Progenitor cell of endocrine pancreas (in vitro differentiated cells): ENCODE data around the gene RASIP1. TPM values are rescaled to one million over a fixed set of nuclear protein-coding genes. Genes with fewer than 3 reads are reported as not detected.

Experiments
- DNase-seq: peaks from one replicate; pipeline ENCODE4 v3.0.0; 2021; ENCODE audit warnings: low spot score; ENCODE audit not compliant: unreplicated experiment
- H3K27ac Mint-ChIP-seq: 2 replicates; pipeline ENCODE4 v1.8.0; 2021; ENCODE audit warnings: mild to moderate bottlenecking, moderate library complexity, mixed read lengths
- H3K27me3 Mint-ChIP-seq: 2 replicates; pipeline ENCODE4 v1.8.0; 2021; ENCODE audit warnings: mixed read lengths
- H3K36me3 Mint-ChIP-seq: 2 replicates; pipeline ENCODE4 v1.8.0; 2022; ENCODE audit warnings: mixed read lengths; ENCODE audit not compliant: insufficient read depth
- H3K4me1 Mint-ChIP-seq: 2 replicates; pipeline ENCODE4 v1.8.0; 2021; ENCODE audit warnings: low read depth, mixed read lengths
- H3K4me3 Mint-ChIP-seq: 2 replicates; pipeline ENCODE4 v1.8.0; 2021; ENCODE audit warnings: low read depth, mild to moderate bottlenecking, moderate library complexity, mixed read lengths
- H3K9me3 Mint-ChIP-seq: 2 replicates; pipeline ENCODE4 v1.8.0; 2021; ENCODE audit warnings: low read depth, mixed read lengths
- CTCF ChIP-seq: fragments of 200-600 bp; sonication (generic); IDR thresholded peaks from one replicate; pipeline ENCODE4 v1.5.0; 2021; ENCODE audit warnings: antibody characterized with exemption, mild to moderate bottlenecking; ENCODE audit not compliant: unreplicated experiment
- total RNA-seq: library from RNA; stranded (reverse); gene quantifications from 2 replicates; pipeline ENCODE4 v1.2.1, GENCODE V29; 2021

RASIP1 gene
- total RNA-seq, 1 donor from 2014 or later: 2.4 TPM

DNA sequence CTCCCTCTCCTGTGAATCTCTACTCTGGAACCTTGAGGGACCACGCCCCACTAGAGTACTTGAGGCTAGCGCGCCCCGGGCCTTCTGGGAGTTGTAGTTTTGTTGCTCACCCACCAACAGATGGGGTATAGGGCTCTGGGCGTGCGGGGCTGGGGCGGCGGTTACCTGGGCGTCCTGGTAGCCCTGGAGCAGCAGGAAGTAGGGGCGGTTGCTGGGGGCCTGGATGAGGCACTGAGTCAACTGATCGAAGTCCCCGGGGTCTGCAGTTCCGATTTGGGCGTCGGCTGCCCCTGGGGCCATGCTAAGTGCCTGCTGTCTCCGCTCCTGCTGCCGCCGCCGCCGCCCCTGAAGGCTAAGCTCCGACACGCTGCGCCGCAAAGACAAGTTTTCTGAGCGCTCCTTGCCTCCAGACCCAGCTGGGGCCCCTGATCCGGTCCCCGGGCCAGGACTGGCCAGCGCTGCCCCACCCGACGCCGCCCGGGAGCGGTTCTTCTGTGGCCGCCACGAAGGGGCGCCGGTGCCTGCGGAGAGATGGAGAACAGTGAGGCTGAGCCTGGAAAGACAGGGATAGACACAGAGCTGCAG is 5.3 kb downstream of the RASIP1 start:
- no peak for DNase-seq
- H3K36me3 Mint-ChIP-seq: peaks cover 4% of the 10 kb centered on the region
- peaks cover 6% of the 10 kb centered on the region for H3K4me1 Mint-ChIP-seq
- no peaks in the 10 kb centered on the region for H3K9me3 Mint-ChIP-seq
- H3K27ac Mint-ChIP-seq: peak overlapping the region; percentile 15
- no peak for TF ChIP-seq CTCF
- H3K27me3 Mint-ChIP-seq: peaks cover 23% of the 10 kb centered on the region
- peak overlapping the region; percentile 67 for H3K4me3 Mint-ChIP-seq

GRCh38 chr19:48734625-48735024 is 5.8 kb downstream of the RASIP1 start:
- no peak for DNase-seq
- TF ChIP-seq CTCF: no peak
- Mint-ChIP-seq H3K4me1 (peaks cover 6% of the 10 kb centered on the region), H3K9me3 (no peaks in the 10 kb centered on the region), H3K36me3 (peaks cover 4% of the 10 kb centered on the region), H3K4me3 (peak overlapping the region; percentile 67), H3K27ac (peak overlapping the region; percentile 15), H3K27me3 (peaks cover 18% of the 10 kb centered on the region)

- Mint-ChIP-seq H3K4me3 (no peak overlapping the region), H3K27me3 (peaks cover 21% of the 10 kb centered on the region)
- no peak for DNase-seq
These were observed 9.0 kb downstream of the RASIP1 start for GRCh38 chr19:48731452-48731851.

DNA sequence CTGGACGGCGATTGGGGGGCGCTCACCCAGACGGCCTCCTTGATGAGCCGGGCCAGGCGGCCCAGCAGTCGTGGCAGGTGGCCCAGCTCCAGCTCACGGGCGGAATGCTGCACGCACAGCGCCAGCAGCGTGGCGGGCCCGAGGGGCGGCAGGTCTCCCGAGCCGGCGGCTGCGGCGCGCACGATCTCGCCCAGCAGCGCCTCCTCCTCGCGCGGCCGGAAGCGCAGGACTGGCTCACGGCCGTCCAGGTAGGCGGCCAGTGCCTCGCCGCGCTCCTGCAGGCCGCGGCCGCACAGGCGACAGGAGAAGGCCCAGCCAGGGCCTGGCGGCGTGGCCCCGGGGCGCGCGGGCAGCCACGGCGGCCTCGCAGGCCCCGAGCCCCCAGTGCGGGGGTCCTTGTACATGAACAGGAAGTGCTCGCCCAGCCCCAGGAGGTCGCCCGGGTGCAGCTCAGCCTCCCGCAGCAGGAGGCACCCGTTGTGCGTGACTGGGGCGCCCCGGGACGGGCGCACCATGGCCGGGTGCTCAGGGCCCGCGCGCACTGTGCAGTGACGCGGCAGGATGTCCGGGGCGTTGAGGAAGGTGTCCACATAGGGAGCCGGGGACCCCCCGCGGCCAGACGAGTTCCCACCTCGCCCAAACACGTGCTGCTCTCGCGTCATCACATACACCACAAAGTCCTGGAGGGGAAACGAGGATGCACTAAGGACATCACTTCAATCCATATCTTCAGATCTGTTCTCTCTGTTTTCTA is 11.3 kb downstream of the RASIP1 start:
- peak; percentile 32 for TF ChIP-seq CTCF
- no peak for DNase-seq
- Mint-ChIP-seq H3K27me3 (peaks cover 15% of the 10 kb centered on the region), H3K4me1 (no peaks in the 10 kb centered on the region), H3K36me3 (peaks cover 2% of the 10 kb centered on the region), H3K27ac (no peak overlapping the region), H3K4me3 (no peak overlapping the region), H3K9me3 (peaks cover 4% of the 10 kb centered on the region)

More at GRCh38 chr19:48731452-48731851, 9.0 kb downstream of the RASIP1 start:
- peaks cover 1% of the 10 kb centered on the region for H3K9me3 Mint-ChIP-seq
- H3K36me3 Mint-ChIP-seq: peaks cover 4% of the 10 kb centered on the region
- TF ChIP-seq CTCF: no peak
- no peak overlapping the region for H3K27ac Mint-ChIP-seq
- H3K4me1 Mint-ChIP-seq: peaks cover 3% of the 10 kb centered on the region

- DNase-seq: no peak
- no peak for TF ChIP-seq CTCF
- Mint-ChIP-seq H3K4me3 (no peak overlapping the region), H3K4me1 (no peaks in the 10 kb centered on the region), H3K9me3 (peaks cover 4% of the 10 kb centered on the region), H3K27me3 (peaks cover 8% of the 10 kb centered on the region), H3K36me3 (peaks cover 2% of the 10 kb centered on the region), H3K27ac (no peak overlapping the region)
These were observed 13.9 kb downstream of the RASIP1 start for GRCh38 chr19:48726556-48726955.
